ENCODE measurements around the gene AEBP2.

GRCh38 chr12:19449814-19450213, 10.5 kb downstream of the AEBP2 start:
- TF ChIP-seq CTCF (IDR thresholded peaks at IDR 0.05) (no peak), ZFX (IDR thresholded peaks at IDR 0.05; ENCODE audit: borderline replicate concordance) (no peak)
